MM.1S (cell line): ENCODE data around the gene FOXN4.

ENCODE experiments used
- DNase-seq: peaks from one replicate; pipeline ENCODE4 v3.0.0-alpha.2; 2015
- H2AFZ ChIP-seq: fragments of 300-600 bp; sonication (generic); 2 replicates; pipeline ENCODE4 v1.6.0; 2016; ENCODE audit warnings: antibody characterized with exemption, low read length
- H3F3A ChIP-seq: fragments of 300-600 bp; sonication (generic); 2 replicates; pipeline ENCODE4 v1.6.1; 2016; ENCODE audit warnings: mild to moderate bottlenecking, antibody characterized with exemption, low read length, moderate library complexity, mixed read lengths; ENCODE audit not compliant: insufficient read depth
- H3K27ac ChIP-seq: fragments of 300-600 bp; sonication (generic); 2 replicates; pipeline ENCODE4 v1.5.1; 2016; ENCODE audit warnings: mild to moderate bottlenecking, low read length
- H3K27me3 ChIP-seq: fragments of 300-600 bp; sonication (generic); replicated peaks from 2 replicates; pipeline ENCODE4 v1.6.0; 2016; ENCODE audit warnings: low read length; ENCODE audit not compliant: insufficient read depth
- H3K36me3 ChIP-seq: fragments of 300-600 bp; sonication (generic); replicated peaks from 2 replicates; pipeline ENCODE4 v1.6.1; 2016; ENCODE audit warnings: mild to moderate bottlenecking, low read length, mixed read lengths; ENCODE audit not compliant: insufficient read depth
- H3K4me1 ChIP-seq: fragments of 300-600 bp; sonication (generic); 2 replicates; pipeline ENCODE4 v1.6.1; 2016; ENCODE audit warnings: low read length, mixed read lengths
- H3K4me2 ChIP-seq: fragments of 300-600 bp; sonication (generic); 2 replicates; pipeline ENCODE4 v1.6.0; 2016; ENCODE audit warnings: low read depth, low read length
- H3K4me3 ChIP-seq: fragments of 300-600 bp; sonication (generic); 2 replicates; pipeline ENCODE4 v1.5.1; 2016; ENCODE audit warnings: low read length, mixed read lengths
- H3K79me2 ChIP-seq: fragments of 300-600 bp; sonication (generic); 2 replicates; pipeline ENCODE4 v1.6.1; 2016; ENCODE audit warnings: mixed run types, low read length, mixed read lengths
- H3K9ac ChIP-seq: fragments of 300-600 bp; sonication (generic); 2 replicates; pipeline ENCODE4 v1.6.1; 2016; ENCODE audit warnings: low read length, mixed read lengths
- H3K9me2 ChIP-seq: fragments of 300-600 bp; sonication (generic); replicated peaks from 2 replicates; pipeline ENCODE4 v1.6.1; 2016; ENCODE audit warnings: mild to moderate bottlenecking, low read length, mixed read lengths; ENCODE audit not compliant: insufficient read depth
- H3K9me3 ChIP-seq: fragments of 300-600 bp; sonication (generic); replicated peaks from 2 replicates; pipeline ENCODE4 v1.6.1; 2016; ENCODE audit warnings: mild to moderate bottlenecking, low read length, mixed read lengths; ENCODE audit not compliant: insufficient read depth
- H4K20me1 ChIP-seq: fragments of 300-600 bp; sonication (generic); 2 replicates; pipeline ENCODE4 v1.6.1; 2016; ENCODE audit warnings: mild to moderate bottlenecking, low read length, moderate library complexity, mixed read lengths; ENCODE audit not compliant: insufficient read depth
- CTCF ChIP-seq: fragments of 300-600 bp; sonication (generic); IDR thresholded peaks from 2 replicates; pipeline ENCODE4 v1.5.1; 2016; ENCODE audit warnings: antibody characterized with exemption, low read length, mixed read lengths
- EZH2 ChIP-seq: fragments of 300-600 bp; sonication (generic); optimal IDR thresholded peaks from 2 replicates; pipeline ENCODE3; 2017; ENCODE audit warnings: low read depth, mild to moderate bottlenecking, antibody characterized with exemption, low read length, mixed read lengths
- EZH2phosphoT487 ChIP-seq: fragments of 300-600 bp; sonication (generic); IDR thresholded peaks from 2 replicates; pipeline ENCODE4 v1.6.1; 2018; ENCODE audit warnings: antibody characterized with exemption, low read length

The FOXN4 gene

GRCh38 chr12:109295764-109296425 is 13.2 kb downstream of the FOXN4 start:
- Histone ChIP-seq H3K4me2 (no peak overlapping the region), H2AFZ (no peak overlapping the region), H3K9ac (no peak overlapping the region), H3K9me2 (no peaks in the 10 kb centered on the region), H3K4me1 (no peaks in the 10 kb centered on the region), H3K27me3 (peaks cover 24% of the 10 kb centered on the region), H3K36me3 (no peaks in the 10 kb centered on the region), H3K27ac (no peak overlapping the region), H3K4me3 (no peak overlapping the region), H3F3A (no peaks in the 10 kb centered on the region), H3K79me2 (no peaks in the 10 kb centered on the region), H4K20me1 (no peaks in the 10 kb centered on the region), H3K9me3 (no peaks in the 10 kb centered on the region)
- DNase-seq: no peak
- no peak for TF ChIP-seq EZH2phosphoT487
- TF ChIP-seq CTCF: no peak
- TF ChIP-seq EZH2: no peak

GRCh38 chr12:109294286-109294796 is 14.7 kb downstream of the FOXN4 start:
- no peak overlapping the region for H3K9ac ChIP-seq
- no peaks in the 10 kb centered on the region for H3K4me1 ChIP-seq
- H3K27me3 ChIP-seq: peaks cover 24% of the 10 kb centered on the region
- no peaks in the 10 kb centered on the region for H4K20me1 ChIP-seq
- no peaks in the 10 kb centered on the region for H3K9me2 ChIP-seq
- no peak for DNase-seq
- H3F3A ChIP-seq: no peaks in the 10 kb centered on the region
- H3K79me2 ChIP-seq: no peaks in the 10 kb centered on the region
- H2AFZ ChIP-seq: no peak overlapping the region
- TF ChIP-seq CTCF: no peak
- TF ChIP-seq EZH2: no peak
- no peak for TF ChIP-seq EZH2phosphoT487
- no peak overlapping the region for H3K4me2 ChIP-seq
- H3K36me3 ChIP-seq: no peaks in the 10 kb centered on the region
- no peak overlapping the region for H3K27ac ChIP-seq
- no peak overlapping the region for H3K4me3 ChIP-seq
- H3K9me3 ChIP-seq: no peaks in the 10 kb centered on the region

GRCh38 chr12:109293106-109293505 is 16.0 kb downstream of the FOXN4 start:
- no peaks in the 10 kb centered on the region for H3F3A ChIP-seq
- no peaks in the 10 kb centered on the region for H3K4me1 ChIP-seq
- H3K4me3 ChIP-seq: no peak overlapping the region
- no peak overlapping the region for H2AFZ ChIP-seq
- no peaks in the 10 kb centered on the region for H3K79me2 ChIP-seq
- H3K36me3 ChIP-seq: no peaks in the 10 kb centered on the region
- H3K27me3 ChIP-seq: peaks cover 24% of the 10 kb centered on the region
- no peak overlapping the region for H3K4me2 ChIP-seq
- no peak overlapping the region for H3K27ac ChIP-seq
- no peak overlapping the region for H3K9ac ChIP-seq
- no peaks in the 10 kb centered on the region for H3K9me3 ChIP-seq
- H4K20me1 ChIP-seq: no peaks in the 10 kb centered on the region
- no peak for DNase-seq
- H3K9me2 ChIP-seq: no peaks in the 10 kb centered on the region
- no peak for TF ChIP-seq CTCF
- no peak for TF ChIP-seq EZH2
- TF ChIP-seq EZH2phosphoT487: no peak
